Neutrophil (primary cell): ENCODE results near the gene HORMAD2.
A peak's percentile ranks its signal among the peaks of the same experiment; 100 is the strongest.

Source experiments
- H3K27ac ChIP-seq: fragments of 200-600 bp; sonication (generic); 2 replicates; pipeline ENCODE4 v1.5.1; 2016; ENCODE audit warnings: mild to moderate bottlenecking, moderate library complexity
- H3K27me3 ChIP-seq: fragments of 200-600 bp; sonication (generic); 2 replicates; pipeline ENCODE4 v1.6.0; 2016; ENCODE audit warnings: mild to moderate bottlenecking
- H3K36me3 ChIP-seq: fragments of 200-600 bp; sonication (generic); 2 replicates; pipeline ENCODE4 v1.5.1; 2017
- H3K4me1 ChIP-seq, 2 experiments: fragments of 200-600 bp in 1 of 2; sonication (generic) in 1 of 2; 1 replicate in 1 of 2; 2 replicates in 1 of 2; pipeline versions ENCODE4 v1.5.1 to v1.6.1; 2013 to 2016; ENCODE audit warnings: low read depth in 1 of 2, low read length in 1 of 2, mild to moderate bottlenecking in 1 of 2, moderate library complexity in 1 of 2; ENCODE audit not compliant: control insufficient read depth in 1 of 2, insufficient read depth in 1 of 2
- H3K4me3 ChIP-seq, 2 experiments: fragments of 200-600 bp in 1 of 2; sonication (generic) in 1 of 2; 1 replicate in 1 of 2; 2 replicates in 1 of 2; pipeline ENCODE4 v1.5.1; 2013 to 2016; ENCODE audit warnings: low read depth in 1 of 2, low read length in 1 of 2, mild to moderate bottlenecking in 1 of 2, moderate library complexity in 1 of 2
- H3K9me3 ChIP-seq: fragments of 200-600 bp; sonication (generic); 2 replicates; pipeline ENCODE4 v1.5.1; 2016
- CTCF ChIP-seq: fragments of 200-600 bp; sonication (generic); IDR thresholded peaks from 2 replicates; pipeline ENCODE4 v1.5.1; 2016; ENCODE audit warnings: antibody characterized with exemption

Gene HORMAD2

GRCh38 chr22:30201945-30202344 lies 121.7 kb downstream of the HORMAD2 start:
- Histone ChIP-seq H3K27ac (no peak overlapping the region), H3K4me3 (no peak overlapping the region), H3K9me3 (no peaks in the 10 kb centered on the region), H3K36me3 (no peaks in the 10 kb centered on the region), H3K4me1 (peaks cover 46 to 50% of the 10 kb centered on the region in 2 experiments), H3K27me3 (no peaks in the 10 kb centered on the region)
- no peak for TF ChIP-seq CTCF

- H3K4me1 ChIP-seq, result peaks cover 40 to 45% of the 10 kb centered on the region in 2 experiments
- H3K27me3 ChIP-seq, result no peaks in the 10 kb centered on the region
- no peak for TF ChIP-seq CTCF
- H3K27ac ChIP-seq, result peak overlapping the region; percentile 23
- no peaks in the 10 kb centered on the region for H3K9me3 ChIP-seq
- no peaks in the 10 kb centered on the region for H3K36me3 ChIP-seq
- H3K4me3 ChIP-seq, result no peak overlapping the region
These were observed 122.3 kb downstream of the HORMAD2 start for GRCh38 chr22:30202531-30203006.

GRCh38 chr22:30204015-30204741 lies 123.9 kb downstream of the HORMAD2 start:
- Histone ChIP-seq H3K27ac (peak overlapping the region; percentile 26), H3K36me3 (no peaks in the 10 kb centered on the region), H3K4me1 (peaks cover 29 to 30% of the 10 kb centered on the region in 2 experiments), H3K4me3 (no peak overlapping the region), H3K9me3 (no peaks in the 10 kb centered on the region), H3K27me3 (no peaks in the 10 kb centered on the region)
- TF ChIP-seq CTCF, result no peak

GRCh38 chr22:30204742-30205111 lies 124.5 kb downstream of the HORMAD2 start:
- H3K4me1 ChIP-seq, result peaks cover 27 to 28% of the 10 kb centered on the region in 2 experiments

GRCh38 chr22:30205281-30206115 lies 125.2 kb downstream of the HORMAD2 start:
- H3K27ac ChIP-seq, result peak overlapping the region; percentile 67
- no peaks in the 10 kb centered on the region for H3K27me3 ChIP-seq
- TF ChIP-seq CTCF, result no peak
- no peaks in the 10 kb centered on the region for H3K9me3 ChIP-seq
- no peaks in the 10 kb centered on the region for H3K36me3 ChIP-seq
- peak overlapping the region; percentile 5 to 17 for H3K4me3 ChIP-seq
- H3K4me1 ChIP-seq, result peaks cover 27 to 28% of the 10 kb centered on the region in 2 experiments

More at GRCh38 chr22:30204742-30205111, 124.5 kb downstream of the HORMAD2 start:
- no peaks in the 10 kb centered on the region for H3K36me3 ChIP-seq
- H3K4me3 ChIP-seq, result no peak overlapping the region
- no peaks in the 10 kb centered on the region for H3K27me3 ChIP-seq
- no peaks in the 10 kb centered on the region for H3K9me3 ChIP-seq
- H3K27ac ChIP-seq, result peak overlapping the region; percentile 26
- no peak for TF ChIP-seq CTCF
